Right lobe of liver (tissue), 4 donors: ENCODE measurements around the gene KCNMA1.

ENCODE experiments used
- CTCF ChIP-seq, 4 donors: fragments of 200-600 bp in 3 of 4; fragments of 450-650 bp in 1 of 4; IDR thresholded peaks; one replicate each; pipeline versions ENCODE4 v1.5.1 to v1.8.0; 2016 to 2022; ENCODE audit warnings: antibody characterized with exemption in 4 of 4, mild to moderate bottlenecking in 2 of 4
- POLR2A ChIP-seq: fragments of 450-650 bp; IDR thresholded peaks from one replicate; pipeline ENCODE4 v1.6.1; 2017; ENCODE audit warnings: antibody characterized with exemption, mild to moderate bottlenecking
- donor health status: DM: no; HTN: no; CAD: no.
- donor health status: DM: no; HTN: no; CAD: no.
- donor health status: DM: no; HTN: yes; CAD: no.

DNA sequence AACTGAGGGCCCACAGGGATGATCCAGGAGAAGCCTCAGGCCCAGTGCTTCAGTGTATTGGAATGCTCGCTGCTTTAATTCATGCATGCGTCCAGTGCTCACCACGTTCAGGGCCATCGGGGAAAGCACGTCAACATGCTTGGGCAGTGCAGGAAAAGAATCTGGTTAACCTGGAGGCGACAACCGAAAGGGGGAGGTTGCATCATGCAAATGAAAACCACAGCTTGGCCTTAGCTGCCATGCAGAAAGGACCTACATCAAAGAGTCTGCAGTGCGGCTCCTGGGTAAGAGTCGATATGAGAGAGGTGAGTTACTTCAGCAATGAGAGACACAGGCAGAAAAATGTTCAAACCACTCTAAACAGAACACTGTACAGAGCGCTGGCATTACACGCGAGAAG is 440.1 kb downstream of the KCNMA1 start:
- no peak for TF ChIP-seq CTCF (IDR thresholded peaks at IDR 0.05)
- TF ChIP-seq POLR2A = no peak
